Epithelial cell of proximal tubule (primary cell): ENCODE data around the gene TIAM2. TPM values are rescaled to one million over a fixed set of nuclear protein-coding genes. Genes with fewer than 3 reads are reported as not detected.
A peak's percentile ranks its signal among the peaks of the same experiment; 100 is the strongest.
"Not testable (repeated sequence)": the region's sequence is repeated elsewhere in the genome, so short reads cannot be mapped to it uniquely, and the experiment has no call there.

Experiments used
- DNase-seq: peaks from one replicate; pipeline ENCODE4 v3.0.0-alpha.2; 2011; ENCODE audit warnings: low read depth
- H3K4me3 ChIP-seq: 2 replicates; pipeline ENCODE4 v1.5.1; 2011; ENCODE audit warnings: low read depth, mild to moderate bottlenecking, low read length
- total RNA-seq: library from RNA; depleted of rRNA; stranded (reverse); fragments of >200 nt; gene quantifications from 2 replicates; pipeline ENCODE4 v1.2.3, GENCODE V29; 2015
- TF ChIP-seq, protein P1 (sequence below): conservative IDR thresholded peaks from 2 replicates; pipeline ENCODE4 v1.5.1; 2012; ENCODE audit warnings: low read depth, mild to moderate bottlenecking, low read length

Gene TIAM2
- total RNA-seq, 1 donor from 2014 or later = 9.9 TPM

DNA sequence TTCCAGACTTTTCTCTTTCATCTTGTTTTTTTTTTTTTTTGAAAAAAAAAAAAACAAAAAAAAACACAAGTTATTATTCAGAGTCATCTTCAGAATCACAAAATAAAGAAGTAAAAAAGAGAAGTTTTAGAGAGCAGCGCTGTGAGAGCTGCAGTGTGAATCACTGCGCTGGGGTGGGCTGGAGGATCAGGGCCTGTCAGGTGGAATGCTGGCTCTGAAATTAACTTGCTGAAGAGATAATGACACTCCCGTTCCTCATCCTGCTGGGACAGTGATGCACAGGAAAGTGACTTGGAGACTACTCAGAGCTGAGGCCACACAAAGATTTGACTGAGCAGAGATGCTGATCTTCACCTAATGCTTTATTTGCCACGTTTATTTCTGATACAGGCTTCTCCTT lies 226.0 kb downstream of the TIAM2 start:
- H3K4me3 ChIP-seq = no peak overlapping the region
- TF ChIP-seq, protein P1, sequence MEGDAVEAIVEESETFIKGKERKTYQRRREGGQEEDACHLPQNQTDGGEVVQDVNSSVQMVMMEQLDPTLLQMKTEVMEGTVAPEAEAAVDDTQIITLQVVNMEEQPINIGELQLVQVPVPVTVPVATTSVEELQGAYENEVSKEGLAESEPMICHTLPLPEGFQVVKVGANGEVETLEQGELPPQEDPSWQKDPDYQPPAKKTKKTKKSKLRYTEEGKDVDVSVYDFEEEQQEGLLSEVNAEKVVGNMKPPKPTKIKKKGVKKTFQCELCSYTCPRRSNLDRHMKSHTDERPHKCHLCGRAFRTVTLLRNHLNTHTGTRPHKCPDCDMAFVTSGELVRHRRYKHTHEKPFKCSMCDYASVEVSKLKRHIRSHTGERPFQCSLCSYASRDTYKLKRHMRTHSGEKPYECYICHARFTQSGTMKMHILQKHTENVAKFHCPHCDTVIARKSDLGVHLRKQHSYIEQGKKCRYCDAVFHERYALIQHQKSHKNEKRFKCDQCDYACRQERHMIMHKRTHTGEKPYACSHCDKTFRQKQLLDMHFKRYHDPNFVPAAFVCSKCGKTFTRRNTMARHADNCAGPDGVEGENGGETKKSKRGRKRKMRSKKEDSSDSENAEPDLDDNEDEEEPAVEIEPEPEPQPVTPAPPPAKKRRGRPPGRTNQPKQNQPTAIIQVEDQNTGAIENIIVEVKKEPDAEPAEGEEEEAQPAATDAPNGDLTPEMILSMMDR = no peak
- no peak for DNase-seq

GRCh38 chr6:155222506-155222905 lies 227.4 kb downstream of the TIAM2 start:
- no peak for DNase-seq
- TF ChIP-seq, protein P1 = no peak
- no peak overlapping the region for H3K4me3 ChIP-seq

DNA sequence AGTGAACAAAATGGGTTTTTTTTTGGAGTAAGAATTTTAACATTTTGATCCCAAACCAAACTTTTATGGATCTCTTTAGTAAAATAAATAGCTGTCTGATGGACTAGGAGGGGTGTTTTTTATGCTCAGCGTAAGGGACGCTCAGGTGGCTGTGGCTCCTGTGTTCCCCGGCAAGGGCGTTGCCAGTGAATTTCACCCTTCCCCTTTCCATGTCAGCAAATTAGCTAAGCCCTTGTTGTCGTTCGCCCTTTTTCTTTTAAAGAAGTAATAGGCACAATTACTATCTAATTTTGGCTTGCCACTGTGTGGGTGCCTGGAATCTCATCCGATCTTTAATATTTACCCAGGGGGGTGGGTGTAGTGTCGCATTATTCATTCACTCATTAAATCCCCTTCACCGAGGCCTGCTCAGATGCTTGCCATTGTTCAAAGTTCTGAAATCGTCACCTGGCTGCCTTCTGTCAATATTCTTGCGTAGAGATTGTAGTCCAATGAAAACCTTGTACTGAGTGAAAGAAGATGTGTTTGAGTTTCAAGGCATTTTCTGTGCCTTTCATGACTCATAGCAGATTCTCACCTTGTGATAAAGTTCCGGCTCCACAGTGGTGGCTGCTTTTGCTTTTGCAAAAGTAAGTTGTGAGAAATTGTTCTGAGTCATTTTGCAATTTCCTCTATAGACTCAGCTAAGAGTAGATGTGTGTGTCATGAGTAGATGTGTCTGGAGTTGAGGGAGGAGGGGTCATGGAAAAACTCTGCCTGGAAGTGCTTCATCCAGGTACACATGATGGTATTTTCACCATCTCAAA lies 228.7 kb downstream of the TIAM2 start:
- H3K4me3 ChIP-seq = peak overlapping the region; percentile 6
- DNase-seq = peak; percentile 78
- TF ChIP-seq, protein P1 = no peak

GRCh38 chr6:155224618-155225017 lies 229.5 kb downstream of the TIAM2 start:
- no peak for DNase-seq
- H3K4me3 ChIP-seq = no peak overlapping the region
- TF ChIP-seq, protein P1 = no peak

DNA sequence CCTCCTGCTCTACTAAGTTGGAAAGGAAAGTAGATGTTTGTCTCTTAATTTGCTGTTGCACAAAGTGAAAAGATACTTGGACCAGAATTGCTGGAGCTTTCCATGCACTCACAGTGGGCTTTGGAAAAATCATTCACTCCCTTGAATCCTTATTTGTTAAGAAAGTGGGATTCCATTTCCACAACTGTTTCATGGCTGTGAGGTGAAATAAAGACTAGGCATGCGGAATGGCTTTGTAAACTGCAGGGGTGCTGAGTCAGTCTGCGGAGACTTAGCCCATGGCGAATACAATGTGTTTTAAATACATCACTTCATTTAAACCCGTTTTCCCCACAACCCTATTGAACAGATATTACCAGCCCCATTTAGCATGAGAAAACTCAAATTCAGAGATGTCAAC lies 231.9 kb downstream of the TIAM2 start:
- no peak overlapping the region for H3K4me3 ChIP-seq
- no peak for DNase-seq
- TF ChIP-seq, protein P1 = no peak

DNA sequence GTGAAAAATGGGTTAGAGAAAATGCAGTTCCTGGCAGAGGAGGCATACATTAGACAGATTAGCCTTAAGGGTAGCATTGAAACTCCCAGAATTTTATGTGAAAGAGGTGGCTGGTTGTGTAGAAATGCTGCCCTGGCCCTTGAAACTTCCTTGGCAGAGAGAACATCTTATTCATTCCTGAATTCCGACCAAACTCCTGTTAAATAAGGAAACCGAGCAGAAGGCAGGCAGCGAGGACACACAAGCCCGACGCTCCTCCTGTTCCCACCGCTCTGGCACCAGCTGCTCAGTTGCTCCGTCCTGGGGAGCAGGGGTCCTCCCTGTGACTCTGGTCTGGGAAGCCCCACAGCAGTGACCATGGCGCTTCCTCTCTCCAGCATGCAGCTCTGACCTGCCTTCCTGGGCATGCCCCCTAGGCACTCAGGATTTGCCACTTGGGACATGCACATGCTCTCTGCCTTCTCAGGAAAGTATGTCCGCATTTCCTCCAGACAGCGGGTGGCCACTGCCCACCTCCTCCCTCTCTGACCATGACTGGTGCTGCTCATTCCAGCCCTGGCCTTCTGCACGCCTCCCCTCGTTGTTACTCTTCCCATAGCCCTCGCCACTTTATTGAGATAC lies 233.5 kb downstream of the TIAM2 start:
- TF ChIP-seq, protein P1 = no peak
- DNase-seq = no peak
- no peak overlapping the region for H3K4me3 ChIP-seq

DNA sequence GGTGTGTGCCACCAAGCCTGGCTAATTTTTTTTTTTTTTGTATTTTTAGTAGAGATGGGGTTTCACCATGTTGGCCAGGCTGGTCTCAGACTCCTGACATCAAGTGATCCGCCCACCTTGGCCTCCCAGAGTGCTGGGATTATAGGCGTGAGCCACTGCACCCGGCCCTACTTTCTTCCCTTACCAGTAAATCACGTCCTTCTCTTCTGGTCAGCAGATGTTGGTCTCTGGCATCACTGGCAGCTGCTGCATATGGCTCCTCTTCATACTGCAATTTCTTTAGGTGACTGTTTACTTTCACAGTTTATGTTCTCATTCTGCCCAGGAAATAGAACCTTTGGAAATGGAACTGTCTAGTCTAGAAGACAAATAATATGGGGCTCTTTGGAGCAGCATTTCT lies 235.9 kb downstream of the TIAM2 start:
- H3K4me3 ChIP-seq = not testable (repeated sequence)

More for the DNA sequence above, 235.9 kb downstream of the TIAM2 start:
- not testable (repeated sequence) for DNase-seq
